HepG2 (cell line): ENCODE measurements around the gene GH2. TPM values are rescaled to one million over a fixed set of nuclear protein-coding genes. Genes with fewer than 3 reads are reported as not detected.

ENCODE experiments used
- NCOA5 ChIP-seq: sonication (generic); formaldehyde crosslinking; IDR thresholded peaks from 2 replicates; pipeline ENCODE4 v1.4.0; 2020; ENCODE audit warnings: missing genetic modification reagents
- NONO ChIP-seq, 2 experiments: fragments of 450-650 bp in 1 of 2; sonication (generic) in 1 of 2; formaldehyde crosslinking in 1 of 2; IDR thresholded peaks in 1 of 2; conservative IDR thresholded peaks in 1 of 2; 2 replicates each; pipeline versions ENCODE4 v1.6.1 to v1.8.0; 2017 to 2022; ENCODE audit warnings: mild to moderate bottlenecking in 1 of 2, missing genetic modification reagents in 1 of 2, moderate library complexity in 1 of 2
- POGZ ChIP-seq: sonication (generic); formaldehyde crosslinking; IDR thresholded peaks from 2 replicates; pipeline ENCODE4 v1.4.0; 2020; ENCODE audit warnings: mild to moderate bottlenecking, missing genetic modification reagents
- SALL2 ChIP-seq: sonication (generic); formaldehyde crosslinking; IDR thresholded peaks from 2 replicates; pipeline ENCODE4 v1.8.1; 2023; ENCODE audit warnings: mild to moderate bottlenecking, missing genetic modification reagents, inconsistent platforms
- ZMAT3 ChIP-seq: sonication (generic); formaldehyde crosslinking; conservative IDR thresholded peaks from 2 replicates; pipeline ENCODE4 v1.7.0; 2021; ENCODE audit warnings: missing genetic modification reagents
- ZMYM2 ChIP-seq: sonication (generic); formaldehyde crosslinking; IDR thresholded peaks from 2 replicates; pipeline ENCODE4 v1.8.0; 2022; ENCODE audit warnings: mild to moderate bottlenecking, missing genetic modification reagents
- ZNF124 ChIP-seq: sonication (generic); formaldehyde crosslinking; IDR thresholded peaks from 2 replicates; pipeline ENCODE4 v1.4.0; 2020; ENCODE audit warnings: missing genetic modification reagents
- ZNF570 ChIP-seq: sonication (generic); formaldehyde crosslinking; IDR thresholded peaks from 2 replicates; pipeline ENCODE4 v1.4.0; 2020; ENCODE audit warnings: mild to moderate bottlenecking, missing genetic modification reagents, borderline replicate concordance
- ZNF598 ChIP-seq: sonication (generic); formaldehyde crosslinking; IDR thresholded peaks from 2 replicates; pipeline ENCODE4 v1.5.1; 2020; ENCODE audit warnings: mild to moderate bottlenecking, missing genetic modification reagents, borderline replicate concordance
- ZNF891 ChIP-seq: sonication (generic); formaldehyde crosslinking; IDR thresholded peaks from 2 replicates; pipeline ENCODE4 v1.5.0; 2020; ENCODE audit warnings: mild to moderate bottlenecking, missing genetic modification reagents
- polyA plus RNA-seq, 8 experiments: library from polyadenylated mRNA; depleted of rRNA in 3 of 8; stranded (reverse) in 7 of 8; unstranded in 1 of 8; fragments of >200 nt; fragmentation: Illumina TruSeq in 4 of 8; extraction: Trizol in 4 of 8; gene quantifications; 2 replicates each; pipeline versions ENCODE4 v1.2.1 to v1.2.3, GENCODE V29; 2011 to 2016; ENCODE audit warnings: low read depth in 4 of 8, missing spikeins in 1 of 8, mixed read lengths in 1 of 8; ENCODE audit not compliant: insufficient read depth in 1 of 8
- total RNA-seq, 5 experiments: library from RNA; depleted of rRNA; stranded (reverse); fragments of >200 nt; fragmentation: Illumina TruSeq; extraction: Trizol; gene quantifications; 2 replicates each; pipeline ENCODE4 v1.2.3, GENCODE V29; 2016; ENCODE audit warnings: low read depth in 1 of 5
- TF ChIP-seq, protein P1 (sequence below): sonication (generic); formaldehyde crosslinking; IDR thresholded peaks from 2 replicates; pipeline ENCODE4 v1.4.0; 2020; ENCODE audit warnings: missing genetic modification reagents, low read depth, mild to moderate bottlenecking, borderline replicate concordance
- TF ChIP-seq, protein P2 (sequence below): sonication (generic); formaldehyde crosslinking; IDR thresholded peaks from 2 replicates; pipeline ENCODE4 v1.9.0; 2021; ENCODE audit warnings: mild to moderate bottlenecking, missing genetic modification reagents
- TF ChIP-seq, protein P3 (sequence below): sonication (generic); formaldehyde crosslinking; IDR thresholded peaks from 2 replicates; pipeline ENCODE4 v1.4.0; 2020; ENCODE audit warnings: mild to moderate bottlenecking, missing genetic modification reagents
- TF ChIP-seq, protein P4 (sequence below), 2 experiments: sonication (generic) in 1 of 2; formaldehyde crosslinking in 1 of 2; IDR thresholded peaks; 2 replicates each; pipeline versions ENCODE4 v1.4.0 to v1.6.1; 2016 to 2020; ENCODE audit warnings: borderline replicate concordance in 1 of 2, low read depth in 1 of 2, mild to moderate bottlenecking in 1 of 2, missing genetic modification reagents in 1 of 2

Gene GH2
- total and polyA plus RNA-seq, 2 of the 13 experiments (the other 11 are each of a cell fraction or from before 2014, with no cell fraction given): not detected

DNA sequence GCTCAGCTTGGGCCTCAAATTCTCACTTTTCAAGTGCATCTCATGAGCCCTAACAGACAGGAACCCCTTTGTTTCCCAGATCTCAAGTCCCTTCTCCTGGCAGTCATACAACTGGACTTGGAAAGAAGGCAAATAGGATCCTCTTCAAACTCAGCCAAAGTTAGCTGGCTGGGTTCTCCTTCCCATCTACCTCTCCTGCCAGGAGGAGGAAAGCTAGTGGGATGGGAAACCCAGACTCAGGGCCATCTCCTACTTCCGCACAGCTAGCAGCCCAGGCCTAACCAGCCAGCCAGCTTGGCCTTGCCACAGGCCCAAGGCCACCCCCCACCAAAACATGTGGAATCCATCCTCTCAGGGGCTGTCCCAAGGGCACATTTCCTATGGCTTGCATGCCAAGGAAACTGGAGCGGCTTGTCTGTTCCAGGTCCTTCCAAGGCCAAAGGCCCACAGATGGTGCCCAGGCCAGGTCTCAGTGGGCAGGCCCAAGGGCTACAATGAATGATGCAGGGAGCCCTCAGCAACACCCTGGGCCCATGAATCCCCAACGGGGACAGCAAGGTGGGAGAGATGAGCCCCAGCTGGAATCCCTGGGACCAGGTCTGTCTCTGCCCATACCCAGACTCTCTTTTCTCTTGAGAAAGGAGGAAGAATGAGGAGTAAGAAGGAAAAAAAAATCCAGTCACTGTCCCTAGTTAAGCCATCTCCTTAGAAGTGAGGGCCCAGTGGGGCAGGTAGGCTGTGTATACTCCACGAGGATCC lies 41.0 kb downstream of the GH2 start (continued):
- TF ChIP-seq ZNF570: no peak; the same call in 1 of the 2 replicates
- no peak for TF ChIP-seq ZNF124 (CRISPR knock-in tag)
- TF ChIP-seq POGZ: peak; percentile 30; the same call in 1 of the 2 replicates
- TF ChIP-seq NONO (IDR thresholded peaks at IDR 0.05): no peak
- no peak for TF ChIP-seq NONO (CRISPR knock-in tag; conservative IDR thresholded peaks at IDR 0.05)
- TF ChIP-seq, protein P1, sequence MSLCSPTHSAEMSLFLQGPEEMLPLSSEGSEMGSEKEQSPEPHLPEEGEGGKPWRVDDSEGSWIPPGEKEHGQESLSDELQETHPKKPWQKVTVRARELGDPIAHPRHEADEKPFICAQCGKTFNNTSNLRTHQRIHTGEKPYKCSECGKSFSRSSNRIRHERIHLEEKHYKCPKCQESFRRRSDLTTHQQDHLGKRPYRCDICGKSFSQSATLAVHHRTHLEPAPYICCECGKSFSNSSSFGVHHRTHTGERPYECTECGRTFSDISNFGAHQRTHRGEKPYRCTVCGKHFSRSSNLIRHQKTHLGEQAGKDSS (CRISPR knock-in tag): 0 out of 2 replicates have a peak, but pooled peaks have one; percentile 16
- TF ChIP-seq ZNF598: no peak
- TF ChIP-seq, protein P2, sequence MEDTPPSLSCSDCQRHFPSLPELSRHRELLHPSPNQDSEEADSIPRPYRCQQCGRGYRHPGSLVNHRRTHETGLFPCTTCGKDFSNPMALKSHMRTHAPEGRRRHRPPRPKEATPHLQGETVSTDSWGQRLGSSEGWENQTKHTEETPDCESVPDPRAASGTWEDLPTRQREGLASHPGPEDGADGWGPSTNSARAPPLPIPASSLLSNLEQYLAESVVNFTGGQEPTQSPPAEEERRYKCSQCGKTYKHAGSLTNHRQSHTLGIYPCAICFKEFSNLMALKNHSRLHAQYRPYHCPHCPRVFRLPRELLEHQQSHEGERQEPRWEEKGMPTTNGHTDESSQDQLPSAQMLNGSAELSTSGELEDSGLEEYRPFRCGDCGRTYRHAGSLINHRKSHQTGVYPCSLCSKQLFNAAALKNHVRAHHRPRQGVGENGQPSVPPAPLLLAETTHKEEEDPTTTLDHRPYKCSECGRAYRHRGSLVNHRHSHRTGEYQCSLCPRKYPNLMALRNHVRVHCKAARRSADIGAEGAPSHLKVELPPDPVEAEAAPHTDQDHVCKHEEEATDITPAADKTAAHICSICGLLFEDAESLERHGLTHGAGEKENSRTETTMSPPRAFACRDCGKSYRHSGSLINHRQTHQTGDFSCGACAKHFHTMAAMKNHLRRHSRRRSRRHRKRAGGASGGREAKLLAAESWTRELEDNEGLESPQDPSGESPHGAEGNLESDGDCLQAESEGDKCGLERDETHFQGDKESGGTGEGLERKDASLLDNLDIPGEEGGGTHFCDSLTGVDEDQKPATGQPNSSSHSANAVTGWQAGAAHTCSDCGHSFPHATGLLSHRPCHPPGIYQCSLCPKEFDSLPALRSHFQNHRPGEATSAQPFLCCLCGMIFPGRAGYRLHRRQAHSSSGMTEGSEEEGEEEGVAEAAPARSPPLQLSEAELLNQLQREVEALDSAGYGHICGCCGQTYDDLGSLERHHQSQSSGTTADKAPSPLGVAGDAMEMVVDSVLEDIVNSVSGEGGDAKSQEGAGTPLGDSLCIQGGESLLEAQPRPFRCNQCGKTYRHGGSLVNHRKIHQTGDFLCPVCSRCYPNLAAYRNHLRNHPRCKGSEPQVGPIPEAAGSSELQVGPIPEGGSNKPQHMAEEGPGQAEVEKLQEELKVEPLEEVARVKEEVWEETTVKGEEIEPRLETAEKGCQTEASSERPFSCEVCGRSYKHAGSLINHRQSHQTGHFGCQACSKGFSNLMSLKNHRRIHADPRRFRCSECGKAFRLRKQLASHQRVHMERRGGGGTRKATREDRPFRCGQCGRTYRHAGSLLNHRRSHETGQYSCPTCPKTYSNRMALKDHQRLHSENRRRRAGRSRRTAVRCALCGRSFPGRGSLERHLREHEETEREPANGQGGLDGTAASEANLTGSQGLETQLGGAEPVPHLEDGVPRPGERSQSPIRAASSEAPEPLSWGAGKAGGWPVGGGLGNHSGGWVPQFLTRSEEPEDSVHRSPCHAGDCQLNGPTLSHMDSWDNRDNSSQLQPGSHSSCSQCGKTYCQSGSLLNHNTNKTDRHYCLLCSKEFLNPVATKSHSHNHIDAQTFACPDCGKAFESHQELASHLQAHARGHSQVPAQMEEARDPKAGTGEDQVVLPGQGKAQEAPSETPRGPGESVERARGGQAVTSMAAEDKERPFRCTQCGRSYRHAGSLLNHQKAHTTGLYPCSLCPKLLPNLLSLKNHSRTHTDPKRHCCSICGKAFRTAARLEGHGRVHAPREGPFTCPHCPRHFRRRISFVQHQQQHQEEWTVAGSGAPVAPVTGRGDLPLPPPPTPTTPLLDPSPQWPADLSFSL (CRISPR knock-in tag): peak; percentile 51; the same call in 1 of the 2 replicates
- peak; percentile 36; the same call in 1 of the 2 replicates for TF ChIP-seq ZMAT3 (CRISPR knock-in tag)
- no peak for TF ChIP-seq ZNF891 (CRISPR knock-in tag)
- TF ChIP-seq, protein P3, sequence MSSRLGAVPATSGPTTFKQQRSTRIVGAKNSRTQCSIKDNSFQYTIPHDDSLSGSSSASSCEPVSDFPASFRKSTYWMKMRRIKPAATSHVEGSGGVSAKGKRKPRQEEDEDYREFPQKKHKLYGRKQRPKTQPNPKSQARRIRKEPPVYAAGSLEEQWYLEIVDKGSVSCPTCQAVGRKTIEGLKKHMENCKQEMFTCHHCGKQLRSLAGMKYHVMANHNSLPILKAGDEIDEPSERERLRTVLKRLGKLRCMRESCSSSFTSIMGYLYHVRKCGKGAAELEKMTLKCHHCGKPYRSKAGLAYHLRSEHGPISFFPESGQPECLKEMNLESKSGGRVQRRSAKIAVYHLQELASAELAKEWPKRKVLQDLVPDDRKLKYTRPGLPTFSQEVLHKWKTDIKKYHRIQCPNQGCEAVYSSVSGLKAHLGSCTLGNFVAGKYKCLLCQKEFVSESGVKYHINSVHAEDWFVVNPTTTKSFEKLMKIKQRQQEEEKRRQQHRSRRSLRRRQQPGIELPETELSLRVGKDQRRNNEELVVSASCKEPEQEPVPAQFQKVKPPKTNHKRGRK: no peak
- TF ChIP-seq ZMYM2 (CRISPR knock-in tag): no peak
- TF ChIP-seq, protein P4, sequence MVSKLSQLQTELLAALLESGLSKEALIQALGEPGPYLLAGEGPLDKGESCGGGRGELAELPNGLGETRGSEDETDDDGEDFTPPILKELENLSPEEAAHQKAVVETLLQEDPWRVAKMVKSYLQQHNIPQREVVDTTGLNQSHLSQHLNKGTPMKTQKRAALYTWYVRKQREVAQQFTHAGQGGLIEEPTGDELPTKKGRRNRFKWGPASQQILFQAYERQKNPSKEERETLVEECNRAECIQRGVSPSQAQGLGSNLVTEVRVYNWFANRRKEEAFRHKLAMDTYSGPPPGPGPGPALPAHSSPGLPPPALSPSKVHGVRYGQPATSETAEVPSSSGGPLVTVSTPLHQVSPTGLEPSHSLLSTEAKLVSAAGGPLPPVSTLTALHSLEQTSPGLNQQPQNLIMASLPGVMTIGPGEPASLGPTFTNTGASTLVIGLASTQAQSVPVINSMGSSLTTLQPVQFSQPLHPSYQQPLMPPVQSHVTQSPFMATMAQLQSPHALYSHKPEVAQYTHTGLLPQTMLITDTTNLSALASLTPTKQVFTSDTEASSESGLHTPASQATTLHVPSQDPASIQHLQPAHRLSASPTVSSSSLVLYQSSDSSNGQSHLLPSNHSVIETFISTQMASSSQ (IDR thresholded peaks at IDR 0.05; ENCODE audit: low read depth): no peak
- TF ChIP-seq, protein P4 (CRISPR knock-in tag; IDR thresholded peaks at IDR 0.05; ENCODE audit: borderline replicate concordance): no peak
- no peak for TF ChIP-seq SALL2 (CRISPR knock-in tag)
- TF ChIP-seq NCOA5: no peak
